Chondrocyte (in vitro differentiated cells): ENCODE data around the gene CREB1. TPM values are rescaled to one million over a fixed set of nuclear protein-coding genes. Genes with fewer than 3 reads are reported as not detected.

Experiments used
- DNase-seq: peaks from one replicate; pipeline ENCODE4 v3.0.0; 2021; ENCODE audit warnings: mixed read lengths, low spot score
- H3K27ac Mint-ChIP-seq: one replicate; pipeline ENCODE4 v1.8.0; 2021; ENCODE audit warnings: mild to moderate bottlenecking, moderate library complexity, mixed read lengths; ENCODE audit not compliant: unreplicated experiment
- H3K27me3 Mint-ChIP-seq: 2 replicates; pipeline ENCODE4 v1.8.0; 2021; ENCODE audit warnings: low read depth, mixed read lengths
- H3K36me3 Mint-ChIP-seq: 2 replicates; pipeline ENCODE4 v1.8.0; 2021; ENCODE audit warnings: low read depth, mixed read lengths
- H3K4me1 Mint-ChIP-seq: 2 replicates; pipeline ENCODE4 v1.8.0; 2021; ENCODE audit warnings: low read depth, mild to moderate bottlenecking, mixed read lengths
- H3K4me3 Mint-ChIP-seq: one replicate; pipeline ENCODE4 v1.8.0; 2021; ENCODE audit warnings: mild to moderate bottlenecking, moderate library complexity, mixed read lengths; ENCODE audit not compliant: unreplicated experiment
- H3K9me3 Mint-ChIP-seq: 2 replicates; pipeline ENCODE4 v1.8.0; 2021; ENCODE audit warnings: low read depth, mixed read lengths
- CTCF ChIP-seq: fragments of 200-600 bp; sonication (generic); IDR thresholded peaks from 2 replicates; pipeline ENCODE4 v1.5.0; 2021; ENCODE audit warnings: antibody characterized with exemption, mild to moderate bottlenecking, moderate library complexity
- long read RNA-seq: library from polyadenylated mRNA; stranded (forward); transcript quantifications from one replicate; pipeline ENCODE4 v2.0.0, GENCODE V29; 2021
- total RNA-seq: library from RNA; stranded (reverse); gene quantifications from 3 replicates; pipeline ENCODE4 v1.2.1, GENCODE V29; 2021

CREB1 gene
- 48.3 to 62.3 TPM (median 54.2 TPM) in 3 replicates for total RNA-seq
- long read RNA-seq, full-length matches to known transcripts: 18 of 35 reads
- long read RNA-seq, partial matches to known transcripts: 2 of 35 reads
- long read RNA-seq, other reads (novel, unspliced or antisense): 15 of 35 reads

- peak; percentile 13 for TF ChIP-seq CTCF
- DNase-seq: peak; percentile 99
- Mint-ChIP-seq H3K9me3 (no peaks in the 10 kb centered on the region), H3K27me3 (no peaks in the 10 kb centered on the region), H3K27ac (peak within 1 kb of the TSS; percentile 100), H3K4me3 (peak within 1 kb of the TSS; percentile 98), H3K4me1 (peaks cover 42% of the 10 kb centered on the region), H3K36me3 (peaks cover 3% of the 10 kb centered on the region)
These were observed at the start of gene CREB1 for GRCh38 chr2:207529330-207530159. TSS of gene CREB1 (plus strand) at chr2:207529962. CDS start at chr2:207555636, 25,674 bp downstream.

- no peak for TF ChIP-seq CTCF
- H3K36me3 Mint-ChIP-seq: no peaks in the 10 kb centered on the region
- DNase-seq: no peak
- H3K4me3 Mint-ChIP-seq: no peak overlapping the region
- no peak overlapping the region for H3K27ac Mint-ChIP-seq
- H3K9me3 Mint-ChIP-seq: no peaks in the 10 kb centered on the region
- peaks cover 41% of the 10 kb centered on the region for H3K4me1 Mint-ChIP-seq
- H3K27me3 Mint-ChIP-seq: no peaks in the 10 kb centered on the region
These were observed 49.2 kb upstream of the CREB1 start for GRCh38 chr2:207480521-207481040.

- Mint-ChIP-seq H3K4me1 (peaks cover 41% of the 10 kb centered on the region), H3K9me3 (no peaks in the 10 kb centered on the region), H3K27ac (no peak overlapping the region), H3K36me3 (no peaks in the 10 kb centered on the region), H3K4me3 (no peak overlapping the region), H3K27me3 (no peaks in the 10 kb centered on the region)
- no peak for DNase-seq
- TF ChIP-seq CTCF: no peak
These were observed 47.8 kb upstream of the CREB1 start for GRCh38 chr2:207481924-207482323.

GRCh38 chr2:207482630-207483029 lies 47.1 kb upstream of the CREB1 start:
- Mint-ChIP-seq H3K27me3 (no peaks in the 10 kb centered on the region), H3K4me3 (no peak overlapping the region), H3K27ac (no peak overlapping the region), H3K36me3 (no peaks in the 10 kb centered on the region), H3K4me1 (peaks cover 42% of the 10 kb centered on the region), H3K9me3 (no peaks in the 10 kb centered on the region)
- TF ChIP-seq CTCF: no peak
- DNase-seq: no peak

- no peak overlapping the region for H3K4me3 Mint-ChIP-seq
- H3K9me3 Mint-ChIP-seq: no peaks in the 10 kb centered on the region
- H3K27me3 Mint-ChIP-seq: no peaks in the 10 kb centered on the region
- peaks cover 46% of the 10 kb centered on the region for H3K4me1 Mint-ChIP-seq
- H3K36me3 Mint-ChIP-seq: no peaks in the 10 kb centered on the region
- no peak overlapping the region for H3K27ac Mint-ChIP-seq
- TF ChIP-seq CTCF: no peak
- no peak for DNase-seq
These were observed 46.7 kb upstream of the CREB1 start for GRCh38 chr2:207483066-207483465.
